Testis (tissue), 2 donors: ENCODE data around the gene SLC4A5.

Experiments used
- POLR2A ChIP-seq: fragments of 450-650 bp; IDR thresholded peaks from one replicate; pipeline ENCODE4 v1.6.1; 2017; ENCODE audit warnings: antibody characterized with exemption, mild to moderate bottlenecking, moderate library complexity
- TF ChIP-seq, protein P1 (sequence below), 3 experiments: fragments of 450-650 bp in 2 of 3; fragments of 200-600 bp in 1 of 3; sonication (generic) in 1 of 3; IDR thresholded peaks; one replicate each; pipeline ENCODE4 v1.5.1; 2016 to 2019; ENCODE audit warnings: antibody characterized with exemption in 3 of 3, mild to moderate bottlenecking in 2 of 3, moderate library complexity in 1 of 3

DNA sequence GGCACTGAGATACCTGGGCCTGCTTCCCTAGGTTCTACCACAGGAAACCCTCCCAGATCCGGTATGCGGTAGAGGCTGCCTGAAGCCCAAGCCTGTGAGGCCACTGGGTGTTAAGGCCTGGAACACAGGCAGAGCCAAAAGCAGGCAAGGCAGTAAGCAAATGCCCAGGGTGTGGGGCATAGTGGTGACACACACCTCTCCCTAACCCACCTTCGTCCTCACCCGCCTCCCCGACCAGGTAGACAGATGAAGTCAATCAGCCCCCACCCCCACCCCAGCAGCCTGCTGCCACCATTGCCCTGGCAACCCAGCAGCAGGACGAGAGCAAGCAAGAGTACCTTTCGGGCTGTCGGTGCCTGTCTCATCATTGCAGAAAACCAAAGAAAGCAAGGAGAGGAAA is 30.8 kb upstream of the SLC4A5 start:
- TF ChIP-seq, protein P1, sequence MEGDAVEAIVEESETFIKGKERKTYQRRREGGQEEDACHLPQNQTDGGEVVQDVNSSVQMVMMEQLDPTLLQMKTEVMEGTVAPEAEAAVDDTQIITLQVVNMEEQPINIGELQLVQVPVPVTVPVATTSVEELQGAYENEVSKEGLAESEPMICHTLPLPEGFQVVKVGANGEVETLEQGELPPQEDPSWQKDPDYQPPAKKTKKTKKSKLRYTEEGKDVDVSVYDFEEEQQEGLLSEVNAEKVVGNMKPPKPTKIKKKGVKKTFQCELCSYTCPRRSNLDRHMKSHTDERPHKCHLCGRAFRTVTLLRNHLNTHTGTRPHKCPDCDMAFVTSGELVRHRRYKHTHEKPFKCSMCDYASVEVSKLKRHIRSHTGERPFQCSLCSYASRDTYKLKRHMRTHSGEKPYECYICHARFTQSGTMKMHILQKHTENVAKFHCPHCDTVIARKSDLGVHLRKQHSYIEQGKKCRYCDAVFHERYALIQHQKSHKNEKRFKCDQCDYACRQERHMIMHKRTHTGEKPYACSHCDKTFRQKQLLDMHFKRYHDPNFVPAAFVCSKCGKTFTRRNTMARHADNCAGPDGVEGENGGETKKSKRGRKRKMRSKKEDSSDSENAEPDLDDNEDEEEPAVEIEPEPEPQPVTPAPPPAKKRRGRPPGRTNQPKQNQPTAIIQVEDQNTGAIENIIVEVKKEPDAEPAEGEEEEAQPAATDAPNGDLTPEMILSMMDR (IDR thresholded peaks at IDR 0.05): no peak
- no peak for TF ChIP-seq POLR2A
